ENCODE results near the gene TNNI3.
A peak's percentile ranks its signal among the peaks of the same experiment; 100 is the strongest.

GRCh38 chr19:55149078-55150003 is 8.2 kb downstream of the TNNI3 start, which contains the start of gene TNNT1:
- no peak for TF ChIP-seq NR2C2 (CRISPR knock-in tag; IDR thresholded peaks at IDR 0.05)
- no peak for TF ChIP-seq NR2C2 (tag; IDR thresholded peaks at IDR 0.05)
- TF ChIP-seq CTCF (IDR thresholded peaks at IDR 0.05 in 2 of 3, conservative IDR thresholded peaks at IDR 0.05 in 1 of 3; ENCODE audit: insufficient read depth in 2 of 3, low read depth in 1 of 3, low read length in 3 of 3) = no peak
- TF ChIP-seq CREM (IDR thresholded peaks at IDR 0.05; ENCODE audit: low read depth) = no peak
- TF ChIP-seq RERE (CRISPR knock-in tag; IDR thresholded peaks at IDR 0.05; ENCODE audit: borderline replicate concordance) = no peak
- TF ChIP-seq KDM1A (IDR thresholded peaks at IDR 0.05) = peak in 1 of 2 experiments; percentile 43; a peak in 1 of 4 replicates
- TF ChIP-seq TCF3 (CRISPR knock-in tag; IDR thresholded peaks at IDR 0.05) = no peak
- TF ChIP-seq TFAM (CRISPR knock-in tag; conservative IDR thresholded peaks at IDR 0.05) = no peak
